HL-60 (cell line): ENCODE results near the gene TIMM9.

Source experiments
- DNase-seq, 2 experiments: peaks; one replicate each; pipeline ENCODE4 v3.0.0-alpha.2; 2010 to 2020; ENCODE audit warnings: low read depth in 1 of 2, low spot score in 1 of 2
- H3K27ac ChIP-seq: fragments of 250-450 bp; sonication (Bioruptor Pico); replicated peaks from 2 replicates; pipeline ENCODE4 v1.5.1; 2020; ENCODE audit warnings: mild to moderate bottlenecking, moderate library complexity
- H3K27me3 ChIP-seq: fragments of 250-450 bp; sonication (Bioruptor Pico); 2 replicates; pipeline ENCODE4 v1.5.1; 2021; ENCODE audit warnings: mild to moderate bottlenecking, moderate library complexity; ENCODE audit not compliant: insufficient read depth, poor library complexity, severe bottlenecking
- H3K4me3 ChIP-seq: replicated peaks from 2 replicates; pipeline ENCODE4 v1.5.1; 2011; ENCODE audit warnings: mild to moderate bottlenecking, control low read depth, low read length; ENCODE audit not compliant: insufficient read depth
- GABPA ChIP-seq: IDR thresholded peaks from 2 replicates; pipeline ENCODE4 v1.6.1; 2012; ENCODE audit warnings: low read depth
- POLR2AphosphoS5 ChIP-seq: IDR thresholded peaks from 2 replicates; pipeline ENCODE4 v1.6.1; 2012; ENCODE audit warnings: low read depth
- SPI1 ChIP-seq: IDR thresholded peaks from 2 replicates; pipeline ENCODE4 v1.6.1; 2012; ENCODE audit warnings: low read depth, mild to moderate bottlenecking, borderline replicate concordance
- TF ChIP-seq, protein P1 (sequence below): IDR thresholded peaks from one replicate; pipeline ENCODE4 v1.5.1; 2011; ENCODE audit warnings: low read length, control low read depth, inconsistent platforms; ENCODE audit not compliant: insufficient read depth
- TF ChIP-seq, protein P2 (sequence below): IDR thresholded peaks from 2 replicates; pipeline ENCODE4 v1.6.1; 2012; ENCODE audit warnings: low read depth; ENCODE audit not compliant: insufficient replicate concordance

TIMM9 gene

DNA sequence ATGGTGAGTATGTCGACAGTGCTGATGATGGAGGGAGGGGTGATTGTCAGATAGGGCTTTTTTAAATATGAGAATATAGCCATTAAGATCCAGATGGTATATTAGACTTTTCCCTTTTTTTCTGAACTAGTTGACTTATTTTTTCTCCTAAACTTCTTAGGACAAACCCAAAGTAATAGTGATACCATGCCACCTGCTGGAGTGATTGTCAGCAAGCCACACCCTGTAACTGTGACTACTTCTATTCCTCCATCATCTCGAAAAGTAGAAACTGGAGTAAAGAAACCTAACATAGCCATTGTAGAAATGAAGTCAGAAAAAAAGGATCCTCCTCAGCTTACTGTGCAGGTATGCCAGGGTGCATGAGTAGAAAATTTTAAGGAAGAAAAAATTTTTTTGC lies 40.2 kb upstream of the TIMM9 start:
- DNase-seq, result no peak
- no peak for TF ChIP-seq POLR2AphosphoS5
- TF ChIP-seq GABPA, result no peak
- TF ChIP-seq, protein P1, sequence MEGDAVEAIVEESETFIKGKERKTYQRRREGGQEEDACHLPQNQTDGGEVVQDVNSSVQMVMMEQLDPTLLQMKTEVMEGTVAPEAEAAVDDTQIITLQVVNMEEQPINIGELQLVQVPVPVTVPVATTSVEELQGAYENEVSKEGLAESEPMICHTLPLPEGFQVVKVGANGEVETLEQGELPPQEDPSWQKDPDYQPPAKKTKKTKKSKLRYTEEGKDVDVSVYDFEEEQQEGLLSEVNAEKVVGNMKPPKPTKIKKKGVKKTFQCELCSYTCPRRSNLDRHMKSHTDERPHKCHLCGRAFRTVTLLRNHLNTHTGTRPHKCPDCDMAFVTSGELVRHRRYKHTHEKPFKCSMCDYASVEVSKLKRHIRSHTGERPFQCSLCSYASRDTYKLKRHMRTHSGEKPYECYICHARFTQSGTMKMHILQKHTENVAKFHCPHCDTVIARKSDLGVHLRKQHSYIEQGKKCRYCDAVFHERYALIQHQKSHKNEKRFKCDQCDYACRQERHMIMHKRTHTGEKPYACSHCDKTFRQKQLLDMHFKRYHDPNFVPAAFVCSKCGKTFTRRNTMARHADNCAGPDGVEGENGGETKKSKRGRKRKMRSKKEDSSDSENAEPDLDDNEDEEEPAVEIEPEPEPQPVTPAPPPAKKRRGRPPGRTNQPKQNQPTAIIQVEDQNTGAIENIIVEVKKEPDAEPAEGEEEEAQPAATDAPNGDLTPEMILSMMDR, result no peak
- TF ChIP-seq, protein P2, sequence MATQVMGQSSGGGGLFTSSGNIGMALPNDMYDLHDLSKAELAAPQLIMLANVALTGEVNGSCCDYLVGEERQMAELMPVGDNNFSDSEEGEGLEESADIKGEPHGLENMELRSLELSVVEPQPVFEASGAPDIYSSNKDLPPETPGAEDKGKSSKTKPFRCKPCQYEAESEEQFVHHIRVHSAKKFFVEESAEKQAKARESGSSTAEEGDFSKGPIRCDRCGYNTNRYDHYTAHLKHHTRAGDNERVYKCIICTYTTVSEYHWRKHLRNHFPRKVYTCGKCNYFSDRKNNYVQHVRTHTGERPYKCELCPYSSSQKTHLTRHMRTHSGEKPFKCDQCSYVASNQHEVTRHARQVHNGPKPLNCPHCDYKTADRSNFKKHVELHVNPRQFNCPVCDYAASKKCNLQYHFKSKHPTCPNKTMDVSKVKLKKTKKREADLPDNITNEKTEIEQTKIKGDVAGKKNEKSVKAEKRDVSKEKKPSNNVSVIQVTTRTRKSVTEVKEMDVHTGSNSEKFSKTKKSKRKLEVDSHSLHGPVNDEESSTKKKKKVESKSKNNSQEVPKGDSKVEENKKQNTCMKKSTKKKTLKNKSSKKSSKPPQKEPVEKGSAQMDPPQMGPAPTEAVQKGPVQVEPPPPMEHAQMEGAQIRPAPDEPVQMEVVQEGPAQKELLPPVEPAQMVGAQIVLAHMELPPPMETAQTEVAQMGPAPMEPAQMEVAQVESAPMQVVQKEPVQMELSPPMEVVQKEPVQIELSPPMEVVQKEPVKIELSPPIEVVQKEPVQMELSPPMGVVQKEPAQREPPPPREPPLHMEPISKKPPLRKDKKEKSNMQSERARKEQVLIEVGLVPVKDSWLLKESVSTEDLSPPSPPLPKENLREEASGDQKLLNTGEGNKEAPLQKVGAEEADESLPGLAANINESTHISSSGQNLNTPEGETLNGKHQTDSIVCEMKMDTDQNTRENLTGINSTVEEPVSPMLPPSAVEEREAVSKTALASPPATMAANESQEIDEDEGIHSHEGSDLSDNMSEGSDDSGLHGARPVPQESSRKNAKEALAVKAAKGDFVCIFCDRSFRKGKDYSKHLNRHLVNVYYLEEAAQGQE, result no peak
- TF ChIP-seq SPI1, result no peak
- Histone ChIP-seq H3K4me3 (no peak overlapping the region), H3K27ac (no peak overlapping the region), H3K27me3 (no peaks in the 10 kb centered on the region)

DNA sequence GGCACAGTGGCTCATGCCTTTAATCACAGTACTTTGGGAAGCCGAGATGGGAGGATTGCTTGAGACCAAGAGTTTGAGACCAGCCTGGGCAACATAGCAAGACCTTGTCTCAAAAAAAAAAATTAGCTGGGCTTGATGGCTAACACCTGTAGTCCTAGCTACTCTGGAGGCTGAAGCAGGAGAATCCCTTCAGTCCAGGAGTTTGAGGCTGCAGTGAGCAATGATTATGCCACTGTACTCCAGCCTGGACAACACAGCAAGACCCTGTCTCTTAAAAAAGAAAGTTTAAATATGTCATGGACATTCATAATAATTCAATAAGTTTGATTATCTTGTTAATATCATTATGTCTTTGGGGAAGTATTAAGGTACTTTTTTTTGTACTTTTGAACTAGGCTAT lies 39.1 kb upstream of the TIMM9 start:
- TF ChIP-seq POLR2AphosphoS5 (no peak), GABPA (no peak), SPI1 (no peak)
- TF ChIP-seq, protein P2, result no peak
- TF ChIP-seq, protein P1, result no peak
- Histone ChIP-seq H3K27me3 (no peaks in the 10 kb centered on the region), H3K4me3 (no peak overlapping the region), H3K27ac (no peak overlapping the region)
- DNase-seq, result no peak

DNA sequence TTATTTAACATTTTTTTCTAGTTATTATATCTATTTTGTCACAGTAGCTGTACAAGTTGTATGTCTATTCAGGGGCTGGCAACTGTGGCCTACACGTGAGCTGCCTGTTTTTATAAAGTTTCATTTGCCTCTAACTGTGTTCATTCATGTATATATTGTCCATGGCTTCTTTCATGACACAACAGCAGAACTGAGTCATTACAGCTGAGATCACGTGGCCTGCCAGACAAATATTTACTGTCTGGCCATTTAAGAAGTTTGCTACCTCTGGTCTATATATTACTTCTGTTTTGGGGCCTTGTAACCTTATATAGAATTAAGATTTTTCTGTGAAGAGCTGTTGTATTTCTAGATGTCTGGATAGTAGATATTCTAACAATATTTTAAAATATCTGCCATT lies 38.1 kb upstream of the TIMM9 start:
- no peak overlapping the region for H3K27ac ChIP-seq
- no peaks in the 10 kb centered on the region for H3K27me3 ChIP-seq
- TF ChIP-seq SPI1 (no peak), POLR2AphosphoS5 (no peak), GABPA (no peak)
- TF ChIP-seq, protein P2, result no peak
- TF ChIP-seq, protein P1, result no peak
- DNase-seq, result no peak
- no peak overlapping the region for H3K4me3 ChIP-seq
